GM13977 (cell line): Measurements from ENCODE around the gene PLSCR1.

ENCODE experiments used
- DNase-seq: peaks from one replicate; pipeline ENCODE4 v3.0.0; 2012; ENCODE audit warnings: low spot score
- in situ Hi-C: fragments of 300-500 bp; cut with MboI; formaldehyde crosslinking; loops from one replicate; pipeline ENCODE4 v1.12.0; 2022; ENCODE audit warnings: low sequenced_read_pairs, low pct_unique_long_range_greater_than_20kb, mixed read lengths, inconsistent platforms; ENCODE audit not compliant: unreplicated experiment
- TF ChIP-seq, protein P1 (sequence below): IDR thresholded peaks from 2 replicates; pipeline ENCODE4 v1.5.1; 2012; ENCODE audit warnings: mild to moderate bottlenecking, control low read depth; ENCODE audit not compliant: insufficient read depth; ENCODE audit errors: extremely low read depth, missing control alignments

Gene PLSCR1

DNA sequence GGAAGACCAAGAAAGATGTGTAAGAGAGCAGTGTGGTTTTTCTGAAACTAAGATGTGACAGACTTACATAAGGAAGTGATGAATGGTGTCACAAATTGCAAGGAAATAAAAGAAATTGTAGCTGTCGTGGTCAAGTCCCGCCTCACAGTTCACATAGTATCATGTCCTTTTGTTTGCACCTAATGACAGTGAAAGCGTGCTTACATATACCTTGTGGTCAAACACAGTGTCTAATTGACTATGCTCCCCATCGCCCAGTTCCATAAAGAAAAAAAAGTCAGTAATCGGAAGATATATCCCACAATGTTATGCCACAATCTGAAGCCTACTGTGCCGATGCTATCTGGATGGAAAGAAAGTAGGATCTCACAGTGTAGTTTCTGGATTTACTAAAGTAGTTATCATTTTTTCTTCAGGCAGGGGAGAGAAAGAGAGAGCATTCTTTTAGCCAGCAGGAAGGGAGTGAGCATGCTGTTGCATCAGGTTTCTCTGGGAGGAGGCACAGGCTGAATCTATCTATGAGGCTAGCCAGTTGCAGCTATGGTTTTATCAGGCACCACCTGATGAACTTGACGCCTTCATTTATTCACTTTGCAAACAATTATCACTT is 9.8 kb upstream of the PLSCR1 start:
- no peak for DNase-seq
- in situ Hi-C loops, result no loop called here
- TF ChIP-seq, protein P1, sequence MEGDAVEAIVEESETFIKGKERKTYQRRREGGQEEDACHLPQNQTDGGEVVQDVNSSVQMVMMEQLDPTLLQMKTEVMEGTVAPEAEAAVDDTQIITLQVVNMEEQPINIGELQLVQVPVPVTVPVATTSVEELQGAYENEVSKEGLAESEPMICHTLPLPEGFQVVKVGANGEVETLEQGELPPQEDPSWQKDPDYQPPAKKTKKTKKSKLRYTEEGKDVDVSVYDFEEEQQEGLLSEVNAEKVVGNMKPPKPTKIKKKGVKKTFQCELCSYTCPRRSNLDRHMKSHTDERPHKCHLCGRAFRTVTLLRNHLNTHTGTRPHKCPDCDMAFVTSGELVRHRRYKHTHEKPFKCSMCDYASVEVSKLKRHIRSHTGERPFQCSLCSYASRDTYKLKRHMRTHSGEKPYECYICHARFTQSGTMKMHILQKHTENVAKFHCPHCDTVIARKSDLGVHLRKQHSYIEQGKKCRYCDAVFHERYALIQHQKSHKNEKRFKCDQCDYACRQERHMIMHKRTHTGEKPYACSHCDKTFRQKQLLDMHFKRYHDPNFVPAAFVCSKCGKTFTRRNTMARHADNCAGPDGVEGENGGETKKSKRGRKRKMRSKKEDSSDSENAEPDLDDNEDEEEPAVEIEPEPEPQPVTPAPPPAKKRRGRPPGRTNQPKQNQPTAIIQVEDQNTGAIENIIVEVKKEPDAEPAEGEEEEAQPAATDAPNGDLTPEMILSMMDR, result no peak

GRCh38 chr3:146550743-146551510 is 6.5 kb upstream of the PLSCR1 start:
- DNase-seq, result peak; percentile 37
- in situ Hi-C loops, result no loop called here
- TF ChIP-seq, protein P1, result no peak

GRCh38 chr3:146550070-146550615 is 5.7 kb upstream of the PLSCR1 start:
- in situ Hi-C loops, result no loop called here
- no peak for DNase-seq
- TF ChIP-seq, protein P1, result no peak

DNA sequence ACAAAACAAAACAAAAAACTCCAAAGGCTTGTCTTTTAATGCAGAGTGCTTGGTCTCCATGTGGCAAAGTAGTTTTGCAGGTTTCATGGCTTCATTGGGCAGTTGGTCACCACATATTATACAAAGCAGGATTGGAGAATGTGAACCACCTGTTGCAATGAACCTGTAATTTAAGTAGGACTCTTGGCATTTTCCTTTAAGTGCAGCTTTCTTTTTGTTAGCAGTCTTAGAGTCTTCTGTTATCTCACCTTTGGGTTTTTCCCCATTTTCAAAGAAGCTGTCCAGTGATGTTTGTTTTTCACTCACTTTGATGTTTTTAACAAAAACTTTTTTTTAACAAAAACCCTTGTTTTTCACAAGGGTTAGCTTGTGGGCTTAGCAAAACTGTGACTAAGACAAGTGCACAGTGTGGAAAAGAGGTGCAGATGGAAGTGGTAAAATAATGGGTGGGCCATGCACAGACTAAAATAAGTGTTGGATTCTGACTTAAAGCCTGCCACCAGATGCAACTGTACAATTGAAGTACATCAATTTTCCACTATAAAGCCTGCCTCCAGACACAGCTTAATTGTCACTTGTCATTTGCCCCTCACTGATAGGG is 2.9 kb upstream of the PLSCR1 start:
- DNase-seq, result no peak
- TF ChIP-seq, protein P1, result no peak
- in situ Hi-C loops, result no loop called here

DNA sequence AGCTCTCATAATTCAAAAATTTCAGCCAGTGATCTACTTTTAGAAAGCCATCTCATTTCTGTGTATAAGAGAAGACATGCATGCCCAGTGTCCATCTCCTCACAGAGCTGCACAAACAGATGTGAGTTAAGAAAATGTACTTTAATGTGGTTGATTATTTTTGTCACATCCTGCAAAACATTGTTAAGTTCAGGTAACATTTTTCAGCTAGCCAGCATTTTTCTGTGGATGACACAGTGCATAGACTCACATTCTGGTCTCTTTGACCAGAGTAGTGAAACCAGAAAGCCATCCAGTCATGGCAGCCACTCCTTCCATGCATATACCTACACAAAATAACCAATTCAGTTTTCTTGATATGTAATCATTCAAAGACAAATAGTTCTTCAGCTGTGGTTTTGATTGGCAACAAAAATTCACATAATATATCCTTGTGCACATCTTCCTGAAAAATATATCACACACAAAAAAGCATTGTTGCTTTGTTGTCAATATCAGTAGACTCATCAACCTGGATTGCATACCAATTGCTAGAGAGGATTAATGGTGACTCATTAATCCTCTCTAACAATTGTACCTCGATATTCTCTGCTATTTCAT is 2.1 kb upstream of the PLSCR1 start:
- no peak for DNase-seq
- in situ Hi-C loops, result no loop called here
- TF ChIP-seq, protein P1, result no peak

GRCh38 chr3:146544929-146545528 is 622 bp upstream of the PLSCR1 start:
- DNase-seq, result no peak
- TF ChIP-seq, protein P1, result no peak
- in situ Hi-C loops, result no loop called here
